Testis (tissue), 3 donors: Measurements from ENCODE around the gene PCNT. TPM values are rescaled to one million over a fixed set of nuclear protein-coding genes. Genes with fewer than 3 reads are reported as not detected.

Experiments
- DNase-seq: peaks from one replicate; pipeline ENCODE4 v3.0.0-alpha.2; 2019
- H3K27ac ChIP-seq, 2 donors: fragments of 200-600 bp; sonication (generic); one replicate each; pipeline ENCODE4 v1.5.1; 2019
- H3K27me3 ChIP-seq: fragments of 200-600 bp; sonication (generic); one replicate; pipeline ENCODE4 v1.5.1; 2019
- H3K36me3 ChIP-seq: fragments of 200-600 bp; sonication (generic); one replicate; pipeline ENCODE4 v1.5.1; 2017; ENCODE audit warnings: low read depth; ENCODE audit errors: missing control alignments
- H3K4me1 ChIP-seq: fragments of 200-600 bp; sonication (generic); one replicate; pipeline ENCODE4 v1.5.1; 2019
- H3K4me3 ChIP-seq, 2 donors: fragments of 200-600 bp; sonication (generic); one replicate each; pipeline ENCODE4 v1.5.1; 2017 to 2019
- H3K9me3 ChIP-seq: fragments of 200-600 bp; sonication (generic); one replicate; pipeline ENCODE4 v1.5.1; 2017
- CTCF ChIP-seq, 3 experiments: fragments of 450-650 bp in 2 of 3; fragments of 200-600 bp in 1 of 3; sonication (generic) in 1 of 3; IDR thresholded peaks; one replicate each; pipeline ENCODE4 v1.5.1; 2016 to 2019; ENCODE audit warnings: antibody characterized with exemption in 3 of 3, mild to moderate bottlenecking in 2 of 3, moderate library complexity in 1 of 3
- POLR2A ChIP-seq: fragments of 450-650 bp; IDR thresholded peaks from one replicate; pipeline ENCODE4 v1.6.1; 2017; ENCODE audit warnings: antibody characterized with exemption, mild to moderate bottlenecking, moderate library complexity
- WGBS, 2 donors: methylation state at CpG; one replicate each; pipeline ENCODE4 v1.1.5; 2018; 5-methylcytosine and 5-hydroxymethylcytosine counted together
- intact Hi-C: fragments of 100-400 bp; cut with DNase I; formaldehyde crosslinking; loops from one replicate; pipeline ENCODE4 v1.15.1; 2023; ENCODE audit warnings: low total_unique reads
- polyA plus RNA-seq: library from polyadenylated mRNA; stranded (reverse); fragments of 350-450 nt; fragmentation: Illumina TruSeq; extraction: RNeasy Lipid Tissue Mini Kit (QIAGEN cat#74804); gene quantifications from one replicate; pipeline ENCODE4 v1.2.3, GENCODE V29; 2014; ENCODE audit warnings: low read depth, low replicate concordance; ENCODE audit not compliant: insufficient read depth
- total RNA-seq, 2 donors: library from RNA; depleted of rRNA; stranded (reverse); fragments of >200 nt; gene quantifications; one replicate each; pipeline ENCODE4 v1.2.3, GENCODE V29; 2016

PCNT gene
- total and polyA plus RNA-seq, 3 donors from 2014 or later: 44.7 to 169 (median 116) TPM

DNA sequence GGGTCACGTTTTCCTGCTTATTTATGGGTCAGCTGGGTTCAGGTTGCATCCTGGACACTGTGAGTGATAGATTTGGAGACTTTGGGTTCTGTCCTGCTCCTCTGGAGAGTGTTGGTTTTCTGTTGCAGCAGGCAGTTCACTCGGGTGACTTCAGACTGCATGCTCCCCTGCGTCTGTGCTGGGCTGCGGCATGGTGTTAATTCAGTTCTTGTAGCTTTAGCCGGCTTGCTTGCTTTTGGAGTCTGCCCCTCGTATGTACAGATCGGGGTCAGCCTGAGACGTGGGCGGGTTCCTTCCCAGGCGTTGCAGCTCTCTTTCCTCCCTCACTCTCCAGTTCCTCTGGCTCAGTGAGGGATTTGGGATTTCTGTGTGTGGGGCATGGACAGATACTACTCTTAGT is 38.0 kb downstream of the PCNT start:
- no peak overlapping the region for H3K4me3 ChIP-seq
- no peak overlapping the region for H3K27ac ChIP-seq
- TF ChIP-seq CTCF (IDR thresholded peaks at IDR 0.05): no peak
- no peak for TF ChIP-seq POLR2A
- 30 to 55% methylated on average over 10 of the region's 10 CpGs for WGBS, 2 donors
- H3K4me1 ChIP-seq: peaks cover 26% of the 10 kb centered on the region
- DNase-seq: no peak
- no peaks in the 10 kb centered on the region for H3K9me3 ChIP-seq
- intact Hi-C loops: no loop called here
- H3K27me3 ChIP-seq: no peaks in the 10 kb centered on the region
- H3K36me3 ChIP-seq: no peaks in the 10 kb centered on the region

- WGBS, 2 donors: 26 to 65% methylated on average over 13 to 15 of the region's 15 CpGs
Measured at GRCh38 chr21:46362946-46363345, 39.0 kb downstream of the PCNT start.

GRCh38 chr21:46363698-46364097 is 39.7 kb downstream of the PCNT start:
- peak; percentile 45 for DNase-seq
- intact Hi-C loops: no loop called here
- H3K4me1 ChIP-seq: peaks cover 27% of the 10 kb centered on the region
- WGBS, 2 donors: 63 to 68% methylated on average over 7 to 16 of the region's 16 CpGs
- no peak overlapping the region for H3K27ac ChIP-seq
- TF ChIP-seq POLR2A (no peak), CTCF (IDR thresholded peaks at IDR 0.05) (no peak)
- H3K27me3 ChIP-seq: no peaks in the 10 kb centered on the region
- no peaks in the 10 kb centered on the region for H3K36me3 ChIP-seq
- H3K4me3 ChIP-seq: no peak overlapping the region
- H3K9me3 ChIP-seq: no peaks in the 10 kb centered on the region

More at GRCh38 chr21:46362946-46363345, 39.0 kb downstream of the PCNT start:
- no peaks in the 10 kb centered on the region for H3K27me3 ChIP-seq
- DNase-seq: peak; percentile 75
- TF ChIP-seq POLR2A (no peak), CTCF (IDR thresholded peaks at IDR 0.05) (no peak)
- no peaks in the 10 kb centered on the region for H3K9me3 ChIP-seq
- intact Hi-C loops: no loop called here
- no peaks in the 10 kb centered on the region for H3K36me3 ChIP-seq
- peak overlapping the region in 1 of 2 donors; percentile 24 for H3K27ac ChIP-seq
- H3K4me1 ChIP-seq: peaks cover 26% of the 10 kb centered on the region
- H3K4me3 ChIP-seq: no peak overlapping the region

GRCh38 chr21:46366091-46366490 is 42.1 kb downstream of the PCNT start:
- no peak overlapping the region for H3K4me3 ChIP-seq
- WGBS, 2 donors: 96 to 97% methylated on average over 6 to 11 of the region's 11 CpGs
- no peaks in the 10 kb centered on the region for H3K36me3 ChIP-seq
- no peaks in the 10 kb centered on the region for H3K9me3 ChIP-seq
- H3K27me3 ChIP-seq: no peaks in the 10 kb centered on the region
- DNase-seq: no peak
- no peak for TF ChIP-seq CTCF (IDR thresholded peaks at IDR 0.05)
- TF ChIP-seq POLR2A: no peak
- intact Hi-C loops: no loop called here
- H3K27ac ChIP-seq: no peak overlapping the region
- H3K4me1 ChIP-seq: peaks cover 28% of the 10 kb centered on the region

GRCh38 chr21:46366561-46366960 is 42.6 kb downstream of the PCNT start:
- Histone ChIP-seq H3K4me1 (peaks cover 24% of the 10 kb centered on the region), H3K27ac (no peak overlapping the region), H3K27me3 (no peaks in the 10 kb centered on the region), H3K4me3 (no peak overlapping the region), H3K9me3 (no peaks in the 10 kb centered on the region), H3K36me3 (no peaks in the 10 kb centered on the region)
- intact Hi-C loops: no loop called here
- WGBS, 2 donors: 90 to 91% methylated on average over 19 of the region's 19 CpGs
- no peak for TF ChIP-seq POLR2A
- no peak for TF ChIP-seq CTCF (IDR thresholded peaks at IDR 0.05)
- no peak for DNase-seq
